ENCODE measurements around the gene CCL22. TPM values are rescaled to one million over a fixed set of nuclear protein-coding genes. Genes with fewer than 3 reads are reported as not detected.
A peak's percentile ranks its signal among the peaks of the same experiment; 100 is the strongest.

CCL22 gene
- total RNA-seq, 1 experiment from 2014 or later, result 0.68 TPM

GRCh38 chr16:57314161-57314785 is 44.3 kb upstream of the CCL22 start:
- intact Hi-C loops (cut with micrococcal nuclease; ENCODE audit: unreplicated experiment), result no loop called here
- H3K27me3 ChIP-seq (replicated peaks; ENCODE audit: control insufficient read depth, insufficient read depth, low read length), result no peaks in the 10 kb centered on the region
- H3K36me3 Mint-ChIP-seq (ENCODE audit: insufficient read depth, unreplicated experiment), result no peaks in the 10 kb centered on the region
- no peaks in the 10 kb centered on the region for H3K9me3 ChIP-seq
- ChIA-PET POLR2A (no interaction called here), CTCF (interaction anchor here (1.7 kb wide), 1 partner anchor 14 kb away, joined by 4 read pairs; no protein-coding TSS in a partner anchor)
- H3K4me3 Mint-ChIP-seq (ENCODE audit: unreplicated experiment), result no peak overlapping the region
- DNase-seq, result no peak
- peaks cover 6% of the 10 kb centered on the region for H3K4me1 Mint-ChIP-seq (ENCODE audit: low read depth, unreplicated experiment)
- H3K4me3 ChIP-seq (ENCODE audit: low read depth, low read length), result no peak overlapping the region
- H3K4me1 ChIP-seq, result peaks cover 17% of the 10 kb centered on the region
- H3K27ac Mint-ChIP-seq (ENCODE audit: unreplicated experiment), result no peak overlapping the region
- no peak for TF ChIP-seq CTCF (IDR thresholded peaks at IDR 0.05; ENCODE audit: insufficient read depth in 1 of 2, low read depth in 1 of 2, low read length in 1 of 2, severe bottlenecking in 1 of 2, unreplicated experiment in 1 of 2)
- no peaks in the 10 kb centered on the region for H3K36me3 ChIP-seq (ENCODE audit: control insufficient read depth, insufficient read depth, low read length)
- no peaks in the 10 kb centered on the region for H3K9me3 Mint-ChIP-seq (ENCODE audit: unreplicated experiment)
- no TSS peak for BruUV-seq (replicated peaks)
- H3K27me3 Mint-ChIP-seq (ENCODE audit: insufficient read depth, unreplicated experiment), result no peaks in the 10 kb centered on the region

- Histone ChIP-seq H3K36me3 (ENCODE audit: control insufficient read depth, insufficient read depth, low read length) (no peaks in the 10 kb centered on the region), H3K27me3 (replicated peaks; ENCODE audit: control insufficient read depth, insufficient read depth, low read length) (no peaks in the 10 kb centered on the region), H3K9me3 (no peaks in the 10 kb centered on the region), H3K4me1 (peaks cover 17% of the 10 kb centered on the region), H3K4me3 (ENCODE audit: low read depth, low read length) (no peak overlapping the region)
- CTCF ChIA-PET, result interaction anchor here (0.7 kb wide), 1 partner anchor 23 kb away, joined by 3 read pairs; no protein-coding TSS in a partner anchor
- no peaks in the 10 kb centered on the region for H3K9me3 Mint-ChIP-seq (ENCODE audit: unreplicated experiment)
- POLR2A ChIA-PET, result no interaction called here
- TF ChIP-seq CTCF (IDR thresholded peaks at IDR 0.05; ENCODE audit: insufficient read depth in 1 of 2, low read depth in 1 of 2, low read length in 1 of 2, severe bottlenecking in 1 of 2, unreplicated experiment in 1 of 2), result no peak
- no peak overlapping the region for H3K4me3 Mint-ChIP-seq (ENCODE audit: unreplicated experiment)
- intact Hi-C loops (cut with micrococcal nuclease; ENCODE audit: unreplicated experiment), result no loop called here
- H3K27ac Mint-ChIP-seq (ENCODE audit: unreplicated experiment), result no peak overlapping the region
- H3K36me3 Mint-ChIP-seq (ENCODE audit: insufficient read depth, unreplicated experiment), result no peaks in the 10 kb centered on the region
- peaks cover 6% of the 10 kb centered on the region for H3K4me1 Mint-ChIP-seq (ENCODE audit: low read depth, unreplicated experiment)
- no peaks in the 10 kb centered on the region for H3K27me3 Mint-ChIP-seq (ENCODE audit: insufficient read depth, unreplicated experiment)
- DNase-seq, result no peak
- BruUV-seq (replicated peaks), result no TSS peak
Measured at GRCh38 chr16:57315416-57315815, 43.2 kb upstream of the CCL22 start.

- Histone ChIP-seq H3K4me1 (peaks cover 17% of the 10 kb centered on the region), H3K27me3 (replicated peaks; ENCODE audit: control insufficient read depth, insufficient read depth, low read length) (no peaks in the 10 kb centered on the region), H3K9me3 (no peaks in the 10 kb centered on the region), H3K4me3 (ENCODE audit: low read depth, low read length) (no peak overlapping the region), H3K36me3 (ENCODE audit: control insufficient read depth, insufficient read depth, low read length) (no peaks in the 10 kb centered on the region)
- no peaks in the 10 kb centered on the region for H3K27me3 Mint-ChIP-seq (ENCODE audit: insufficient read depth, unreplicated experiment)
- TF ChIP-seq CTCF (IDR thresholded peaks at IDR 0.05; ENCODE audit: insufficient read depth in 1 of 2, low read depth in 1 of 2, low read length in 1 of 2, severe bottlenecking in 1 of 2, unreplicated experiment in 1 of 2), result no peak
- ChIA-PET POLR2A (interaction anchor here (0.6 kb wide), 1 partner anchor 126 kb away, joined by 10 read pairs; no protein-coding TSS in a partner anchor), CTCF (interaction anchor here (1.0 kb wide), 1 partner anchor 12 kb away, joined by 3 read pairs; no protein-coding TSS in a partner anchor)
- H3K4me1 Mint-ChIP-seq (ENCODE audit: low read depth, unreplicated experiment), result peaks cover 6% of the 10 kb centered on the region
- peak in 1 of 2 experiments; percentile 20 for DNase-seq
- H3K9me3 Mint-ChIP-seq (ENCODE audit: unreplicated experiment), result no peaks in the 10 kb centered on the region
- H3K27ac Mint-ChIP-seq (ENCODE audit: unreplicated experiment), result no peak overlapping the region
- no TSS peak for BruUV-seq (replicated peaks)
- no peaks in the 10 kb centered on the region for H3K36me3 Mint-ChIP-seq (ENCODE audit: insufficient read depth, unreplicated experiment)
- intact Hi-C loops (cut with micrococcal nuclease; ENCODE audit: unreplicated experiment), result no loop called here
- no peak overlapping the region for H3K4me3 Mint-ChIP-seq (ENCODE audit: unreplicated experiment)
Measured at GRCh38 chr16:57316390-57317017, 42.1 kb upstream of the CCL22 start.
